Measurements from ENCODE around the gene PKD1L1.

- no peak for TF ChIP-seq EZH2 (IDR thresholded peaks at IDR 0.05)
- no peak for TF ChIP-seq POLR2AphosphoS5 (IDR thresholded peaks at IDR 0.05; ENCODE audit: borderline replicate concordance, low read depth, low read length)
- no peak for TF ChIP-seq FOXP2 (optimal IDR thresholded peaks at IDR 0.05; ENCODE audit: control extremely low read depth, extremely low read length, insufficient read depth)
Measured at GRCh38 chr7:47808321-47808720, 139.9 kb downstream of the PKD1L1 start.
